Duodenal mucosa (tissue), 2 donors: ENCODE data around the gene TMEM247.

Source experiments
- H3K27ac ChIP-seq: one replicate; pipeline ENCODE4 v1.7.0; 2013; ENCODE audit warnings: low read depth, low read length
- H3K27me3 ChIP-seq, 2 donors: one replicate each; pipeline ENCODE4 v1.7.0; 2013; ENCODE audit warnings: low read length in 2 of 2, control low read depth in 1 of 2; ENCODE audit not compliant: insufficient read depth in 2 of 2, control insufficient read depth in 1 of 2
- H3K36me3 ChIP-seq, 2 donors: one replicate each; pipeline ENCODE4 v1.7.0; 2013; ENCODE audit warnings: low read length in 2 of 2, control low read depth in 1 of 2; ENCODE audit not compliant: insufficient read depth in 2 of 2, control insufficient read depth in 1 of 2
- H3K4me1 ChIP-seq, 2 donors: one replicate each; pipeline ENCODE4 v1.7.0; 2013; ENCODE audit warnings: low read length in 2 of 2, control low read depth in 1 of 2; ENCODE audit not compliant: insufficient read depth in 2 of 2, control insufficient read depth in 1 of 2
- H3K4me3 ChIP-seq, 2 donors: one replicate each; pipeline ENCODE4 v1.7.0; 2013; ENCODE audit warnings: low read length in 2 of 2, low read depth in 1 of 2
- H3K9ac ChIP-seq, 2 donors: one replicate each; pipeline ENCODE4 v1.7.0; 2013; ENCODE audit warnings: low read length in 2 of 2, low read depth in 1 of 2
- H3K9me3 ChIP-seq, 2 donors: one replicate each; pipeline ENCODE4 v1.7.0; 2013; ENCODE audit warnings: low read length in 2 of 2, control low read depth in 1 of 2; ENCODE audit not compliant: control insufficient read depth in 1 of 2

The TMEM247 gene

DNA sequence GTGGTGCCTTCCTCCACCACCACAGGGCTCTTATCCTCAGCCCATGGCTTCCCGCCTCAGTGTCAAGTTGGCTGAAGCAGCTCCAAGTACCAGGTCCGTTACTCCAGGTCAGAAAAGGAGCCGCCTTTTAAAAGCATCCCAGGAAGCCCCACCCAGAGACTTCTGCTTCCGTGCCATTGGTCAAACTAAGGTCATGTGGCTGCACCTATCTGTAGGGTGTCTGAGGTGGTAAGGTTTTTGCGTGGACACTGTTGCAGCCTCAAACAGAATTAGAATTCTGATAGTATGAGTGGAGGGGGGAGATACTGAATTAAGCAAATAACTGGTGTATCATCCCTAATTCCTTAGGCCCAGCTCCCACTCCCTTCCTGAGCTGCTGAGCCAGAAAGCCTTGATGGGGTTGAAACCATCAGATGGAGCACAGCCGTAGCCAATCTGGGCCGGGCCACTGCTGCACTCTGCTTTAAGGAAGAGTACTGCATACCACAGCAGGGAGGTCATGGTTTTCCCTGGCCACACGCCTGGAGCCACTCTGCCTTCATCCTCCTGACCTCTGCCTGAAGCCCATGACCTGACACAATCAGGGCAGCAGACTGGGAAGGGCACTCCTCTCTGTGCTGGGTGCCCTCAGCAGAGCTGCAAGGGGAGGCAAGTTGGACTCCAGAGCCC, 8.4 kb downstream of the TMEM247 start:
- Histone ChIP-seq H3K9ac (no peak overlapping the region), H3K27me3 (no peaks in the 10 kb centered on the region), H3K9me3 (no peaks in the 10 kb centered on the region), H3K27ac (no peak overlapping the region), H3K36me3 (no peaks in the 10 kb centered on the region), H3K4me3 (no peak overlapping the region), H3K4me1 (peaks cover 0 to 6% of the 10 kb centered on the region in 2 donors)

DNA sequence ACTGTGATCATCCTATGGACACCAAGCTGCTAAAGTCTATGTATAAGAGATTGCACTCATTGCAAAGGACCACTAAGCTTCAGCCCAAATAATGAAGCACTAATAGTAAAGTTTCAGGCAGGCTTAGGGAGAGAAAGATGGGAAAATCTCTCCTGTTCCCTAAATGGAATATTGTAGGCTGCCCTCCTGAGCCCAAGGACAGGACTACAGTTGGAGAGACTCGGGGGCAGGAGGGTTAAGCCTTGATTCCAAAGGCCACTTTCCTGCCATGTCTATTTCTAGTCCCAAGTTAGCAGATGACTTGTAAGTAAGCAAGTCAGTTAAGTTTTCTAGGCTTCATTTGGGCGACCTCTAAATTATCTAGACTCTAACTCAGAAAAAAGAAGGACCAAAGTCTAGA, 9.0 kb downstream of the TMEM247 start:
- Histone ChIP-seq H3K9ac (no peak overlapping the region), H3K27me3 (no peaks in the 10 kb centered on the region), H3K9me3 (no peaks in the 10 kb centered on the region), H3K4me3 (no peak overlapping the region), H3K4me1 (peaks cover 0 to 6% of the 10 kb centered on the region in 2 donors), H3K27ac (no peak overlapping the region), H3K36me3 (no peaks in the 10 kb centered on the region)

DNA sequence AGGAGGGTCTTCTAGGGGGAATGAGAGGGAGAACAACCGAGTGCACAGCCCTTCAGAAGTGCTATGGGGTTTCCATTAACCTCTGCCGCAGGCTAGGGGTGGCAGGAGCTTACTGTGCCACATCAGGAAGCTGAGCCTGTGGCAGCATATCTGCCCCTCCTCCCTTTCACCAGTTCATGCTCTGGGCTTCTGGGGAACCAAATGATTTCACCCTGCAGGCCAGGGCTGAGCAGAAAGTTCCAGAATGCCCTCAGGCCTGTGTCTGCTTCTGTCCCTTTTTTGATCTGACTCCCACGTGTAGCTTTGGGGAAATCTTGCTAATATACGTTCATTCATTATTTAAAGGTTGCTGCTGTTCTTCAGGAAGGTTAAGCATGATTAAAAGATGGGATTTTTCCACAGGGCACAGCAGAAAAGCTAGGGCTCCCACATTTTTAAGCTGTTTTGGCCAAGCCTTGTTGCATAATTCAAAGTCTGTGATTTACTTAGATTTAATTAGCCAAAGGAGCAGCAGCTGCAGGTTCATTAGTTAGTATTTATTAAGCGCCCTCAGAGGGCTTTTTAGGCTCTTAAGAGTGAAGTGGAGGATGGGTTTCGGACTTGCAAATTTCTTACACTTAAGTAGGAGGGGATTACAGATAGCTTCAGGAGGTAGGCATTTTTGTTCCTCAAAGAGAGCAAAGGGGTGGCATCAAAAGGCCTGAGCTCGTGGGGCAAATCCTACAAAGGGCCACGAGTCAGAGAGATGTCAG, 10.2 kb downstream of the TMEM247 start:
- Histone ChIP-seq H3K27ac (no peak overlapping the region), H3K4me3 (no peak overlapping the region), H3K36me3 (no peaks in the 10 kb centered on the region), H3K4me1 (peaks cover 0 to 6% of the 10 kb centered on the region in 2 donors), H3K9ac (no peak overlapping the region), H3K27me3 (no peaks in the 10 kb centered on the region), H3K9me3 (no peaks in the 10 kb centered on the region)

- Histone ChIP-seq H3K36me3 (no peaks in the 10 kb centered on the region), H3K9ac (no peak overlapping the region), H3K4me1 (peaks cover 0 to 6% of the 10 kb centered on the region in 2 donors), H3K27me3 (no peaks in the 10 kb centered on the region), H3K27ac (no peak overlapping the region), H3K4me3 (no peak overlapping the region), H3K9me3 (no peaks in the 10 kb centered on the region)
Measured at GRCh38 chr2:46490521-46491141, 11.3 kb downstream of the TMEM247 start.

GRCh38 chr2:46492301-46492700, 12.9 kb downstream of the TMEM247 start:
- Histone ChIP-seq H3K27ac (no peak overlapping the region), H3K27me3 (no peaks in the 10 kb centered on the region), H3K4me3 (no peak overlapping the region), H3K36me3 (no peaks in the 10 kb centered on the region), H3K4me1 (peaks cover 0 to 6% of the 10 kb centered on the region in 2 donors), H3K9ac (no peak overlapping the region), H3K9me3 (no peaks in the 10 kb centered on the region)

GRCh38 chr2:46493241-46493970, 14.0 kb downstream of the TMEM247 start:
- no peak overlapping the region for H3K27ac ChIP-seq
- H3K4me3 ChIP-seq: no peak overlapping the region
- H3K36me3 ChIP-seq: no peaks in the 10 kb centered on the region
- H3K9ac ChIP-seq: no peak overlapping the region
- peaks cover 0 to 6% of the 10 kb centered on the region in 2 donors for H3K4me1 ChIP-seq
- H3K9me3 ChIP-seq: no peaks in the 10 kb centered on the region
- H3K27me3 ChIP-seq: peaks cover 2 to 4% of the 10 kb centered on the region in 2 donors

DNA sequence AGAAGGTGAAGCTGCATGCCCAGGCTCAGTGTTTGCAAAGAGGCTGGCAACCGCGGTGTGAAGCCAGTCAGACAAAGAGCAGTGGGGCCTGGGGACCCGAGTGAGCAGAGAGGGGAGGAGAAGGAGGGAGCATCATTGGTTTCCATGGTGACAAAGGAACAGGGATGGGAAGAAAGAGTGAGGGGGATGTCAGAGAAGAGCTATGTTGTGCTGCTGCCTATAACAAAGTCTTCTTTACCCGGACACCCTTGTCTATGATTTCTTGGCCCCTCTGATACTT, 14.5 kb downstream of the TMEM247 start:
- no peak overlapping the region for H3K27ac ChIP-seq
- H3K4me1 ChIP-seq: peaks cover 0 to 6% of the 10 kb centered on the region in 2 donors
- no peaks in the 10 kb centered on the region for H3K9me3 ChIP-seq
- peaks cover 4 to 5% of the 10 kb centered on the region in 2 donors for H3K27me3 ChIP-seq
- no peak overlapping the region for H3K9ac ChIP-seq
- H3K36me3 ChIP-seq: no peaks in the 10 kb centered on the region
- no peak overlapping the region for H3K4me3 ChIP-seq

DNA sequence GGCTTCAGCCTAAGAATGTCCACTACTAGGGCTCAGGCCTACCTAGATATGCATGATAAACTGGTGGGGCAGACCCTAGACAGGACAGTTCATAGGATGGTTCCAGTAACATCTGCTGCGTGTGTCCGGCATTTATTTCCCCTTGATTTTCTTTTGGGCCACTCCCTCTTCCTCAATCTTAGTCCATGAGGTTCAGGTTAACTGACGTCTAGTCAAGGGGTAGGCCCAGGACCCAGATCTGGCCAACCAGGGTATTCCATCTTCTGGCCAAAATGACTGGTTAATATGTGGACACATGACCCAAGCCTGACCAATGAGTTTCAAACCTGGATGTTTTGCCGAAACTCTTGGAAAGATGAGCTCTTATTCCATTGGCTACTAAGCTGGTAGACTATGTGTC, 15.2 kb downstream of the TMEM247 start:
- Histone ChIP-seq H3K9ac (no peak overlapping the region), H3K36me3 (no peaks in the 10 kb centered on the region), H3K4me1 (peaks cover 3 to 6% of the 10 kb centered on the region in 2 donors), H3K27ac (no peak overlapping the region), H3K27me3 (peaks cover 4 to 5% of the 10 kb centered on the region in 2 donors), H3K9me3 (no peaks in the 10 kb centered on the region), H3K4me3 (no peak overlapping the region)

- no peak overlapping the region for H3K9ac ChIP-seq
- H3K27me3 ChIP-seq: peaks cover 4 to 5% of the 10 kb centered on the region in 2 donors
- no peak overlapping the region for H3K27ac ChIP-seq
- no peaks in the 10 kb centered on the region for H3K36me3 ChIP-seq
- no peaks in the 10 kb centered on the region for H3K9me3 ChIP-seq
- peaks cover 3 to 7% of the 10 kb centered on the region in 2 donors for H3K4me1 ChIP-seq
- no peak overlapping the region for H3K4me3 ChIP-seq
Measured at GRCh38 chr2:46495231-46496030, 16.1 kb downstream of the TMEM247 start.
